CD14-positive monocyte (primary cell): ENCODE measurements around the gene CACNA1C. TPM values are rescaled to one million over a fixed set of nuclear protein-coding genes. Genes with fewer than 3 reads are reported as not detected.

Source experiments
- DNase-seq, 3 donors: peaks; one replicate each; pipeline ENCODE4 v3.0.0-alpha.2; 2011 to 2022
- H2AFZ ChIP-seq: 2 replicates; pipeline ENCODE4 v1.6.0; 2012; ENCODE audit warnings: mild to moderate bottlenecking, low read depth, low read length, inconsistent platforms; ENCODE audit not compliant: insufficient read depth, poor library complexity, severe bottlenecking
- H3K27ac ChIP-seq, 2 donors: 1 replicate in 1 of 2; 2 replicates in 1 of 2; pipeline ENCODE4 v1.5.1; 2012 to 2013; ENCODE audit warnings: low read length in 2 of 2, control low read depth in 1 of 2, inconsistent platforms in 1 of 2, low read depth in 1 of 2, mild to moderate bottlenecking in 1 of 2
- H3K27me3 ChIP-seq, 2 donors: one replicate each; pipeline versions ENCODE4 v1.6.0 to v1.6.1; 2011 to 2013; ENCODE audit warnings: low read length in 2 of 2; ENCODE audit not compliant: control insufficient read depth in 2 of 2, insufficient read depth in 2 of 2
- H3K36me3 ChIP-seq, 2 donors: replicated peaks in 1 of 2; 1 replicate in 1 of 2; 2 replicates in 1 of 2; pipeline versions ENCODE4 v1.5.1 to v1.6.1; 2012 to 2013; ENCODE audit warnings: low read length in 2 of 2, control low read depth in 1 of 2, inconsistent platforms in 1 of 2, mild to moderate bottlenecking in 1 of 2; ENCODE audit not compliant: insufficient read depth in 2 of 2, control insufficient read depth in 1 of 2
- H3K4me1 ChIP-seq, 2 donors: 1 replicate in 1 of 2; 2 replicates in 1 of 2; pipeline versions ENCODE4 v1.5.1 to v1.6.1; 2012 to 2013; ENCODE audit warnings: low read length in 2 of 2, control low read depth in 1 of 2, inconsistent platforms in 1 of 2, mild to moderate bottlenecking in 1 of 2, moderate library complexity in 1 of 2; ENCODE audit not compliant: insufficient read depth in 2 of 2, control insufficient read depth in 1 of 2
- H3K4me2 ChIP-seq: replicated peaks from 2 replicates; pipeline ENCODE3; 2012; ENCODE audit warnings: low read length, moderate library complexity, mild to moderate bottlenecking; ENCODE audit not compliant: poor library complexity, severe bottlenecking; ENCODE audit errors: extremely low read depth
- H3K4me3 ChIP-seq, 3 experiments: fragments of 200-600 bp in 1 of 3; sonication (generic) in 1 of 3; replicated peaks in 1 of 3; 1 replicate in 2 of 3; 2 replicates in 1 of 3; pipeline ENCODE4 v1.5.1; 2011 to 2013; ENCODE audit warnings: low read length in 3 of 3, mild to moderate bottlenecking in 3 of 3, control low read depth in 2 of 3, low read depth in 2 of 3, inconsistent platforms in 1 of 3, moderate library complexity in 1 of 3
- H3K79me2 ChIP-seq: 2 replicates; pipeline ENCODE4 v1.6.0; 2012; ENCODE audit warnings: mild to moderate bottlenecking, control low read depth, inconsistent platforms, low read length, moderate library complexity; ENCODE audit not compliant: insufficient read depth
- H3K9ac ChIP-seq: 2 replicates; pipeline ENCODE4 v1.6.0; 2017; ENCODE audit warnings: low read length, mild to moderate bottlenecking; ENCODE audit not compliant: insufficient read depth, poor library complexity, severe bottlenecking
- H3K9me3 ChIP-seq, 2 donors: replicated peaks in 1 of 2; 1 replicate in 1 of 2; 2 replicates in 1 of 2; pipeline versions ENCODE4 v1.5.1 to v1.6.1; 2012 to 2013; ENCODE audit warnings: low read length in 2 of 2, control low read depth in 1 of 2; ENCODE audit not compliant: control insufficient read depth in 1 of 2, insufficient read depth in 1 of 2
- H4K20me1 ChIP-seq: 2 replicates; pipeline ENCODE4 v1.6.0; 2012; ENCODE audit warnings: mild to moderate bottlenecking, low read length, control low read depth, moderate library complexity; ENCODE audit not compliant: insufficient read depth
- H3K27ac Mint-ChIP-seq, 7 donors: one replicate each; pipeline ENCODE4 v1.8.0; 2020; ENCODE audit warnings: mild to moderate bottlenecking in 7 of 7, mixed read lengths in 7 of 7, moderate library complexity in 6 of 7, inconsistent platforms in 2 of 7
- H3K27me3 Mint-ChIP-seq, 3 donors: one replicate each; pipeline ENCODE4 v1.8.0; 2021 to 2022; ENCODE audit warnings: low read depth in 3 of 3, mild to moderate bottlenecking in 3 of 3, mixed read lengths in 3 of 3, moderate library complexity in 3 of 3, inconsistent platforms in 1 of 3
- H3K36me3 Mint-ChIP-seq, 2 donors: one replicate each; pipeline ENCODE4 v1.8.0; 2020; ENCODE audit warnings: mixed read lengths in 2 of 2, inconsistent platforms in 1 of 2, mild to moderate bottlenecking in 1 of 2
- H3K4me1 Mint-ChIP-seq: one replicate; pipeline ENCODE4 v1.8.0; 2020; ENCODE audit warnings: mild to moderate bottlenecking, mixed read lengths
- H3K4me3 Mint-ChIP-seq, 2 donors: one replicate each; pipeline ENCODE4 v1.8.0; 2020; ENCODE audit warnings: mild to moderate bottlenecking in 2 of 2, mixed read lengths in 2 of 2, moderate library complexity in 1 of 2
- H3K9me3 Mint-ChIP-seq, 7 donors: one replicate each; pipeline ENCODE4 v1.8.0; 2020 to 2022; ENCODE audit warnings: mixed read lengths in 7 of 7, mild to moderate bottlenecking in 6 of 7, moderate library complexity in 6 of 7, inconsistent platforms in 2 of 7
- WGBS: methylation state at CpG from one replicate; pipeline ENCODE4 v1.1.5; 2013; ENCODE audit warnings: missing lambda C conversion rate; ENCODE audit not compliant: insufficient coverage; 5-methylcytosine and 5-hydroxymethylcytosine counted together
- intact Hi-C, 2 donors: fragments of 100-400 bp; cut with micrococcal nuclease; formaldehyde crosslinking; loops; one replicate each; pipeline versions ENCODE4 v1.15.0 to v1.15.1; 2023
- polyA plus RNA-seq, 3 donors: library from polyadenylated mRNA; depleted of rRNA in 1 of 3; unstranded in 2 of 3; stranded (reverse) in 1 of 3; fragments of 300-500 nt in 2 of 3; fragments of >200 nt in 1 of 3; fragmentation: Illumina TruSeq in 2 of 3; gene quantifications; 1 replicate in 2 of 3; 2 replicates in 1 of 3; pipeline ENCODE4 v1.2.3, GENCODE V29; 2012 to 2021
- TF ChIP-seq, protein P1 (sequence below): fragments of 200-600 bp; IDR thresholded peaks from one replicate; pipeline ENCODE4 v1.8.0; 2022; ENCODE audit warnings: antibody characterized with exemption, mild to moderate bottlenecking

The CACNA1C gene
- polyA plus RNA-seq, 3 donors: not detected

DNA sequence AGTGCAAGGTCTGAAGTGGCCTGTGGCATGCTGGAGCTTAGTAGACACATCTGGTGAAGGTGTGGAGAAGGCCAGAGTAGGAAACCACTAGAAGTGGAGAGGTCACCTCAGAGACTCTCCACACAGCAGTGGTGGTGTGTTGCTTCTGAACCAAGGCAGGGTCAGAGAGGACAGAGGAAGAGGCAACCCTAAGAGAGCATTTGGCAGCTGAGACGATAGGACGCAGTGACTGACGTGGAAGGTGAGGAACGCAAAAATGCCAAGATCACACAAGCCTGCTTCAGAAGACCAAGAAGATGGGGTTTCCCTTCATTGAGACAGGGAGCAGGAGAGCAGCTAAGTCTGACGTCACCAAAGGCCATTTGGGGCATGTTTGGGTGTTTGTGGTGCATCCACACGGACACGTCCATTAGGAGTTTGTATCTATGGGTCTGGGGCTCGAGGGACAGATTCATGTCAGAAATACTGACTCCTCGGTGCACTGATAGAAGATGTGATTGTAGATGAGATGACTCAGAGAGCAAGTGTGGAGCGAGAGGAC lies 338.1 kb downstream of the CACNA1C start:
- H3K4me1 ChIP-seq: no peaks in the 10 kb centered on the region
- H3K27ac ChIP-seq: no peak overlapping the region
- H3K9me3 ChIP-seq: no peaks in the 10 kb centered on the region
- Mint-ChIP-seq H3K27me3 (peaks cover 2 to 3% (median 3%) of the 10 kb centered on the region in 3 donors), H3K36me3 (no peaks in the 10 kb centered on the region), H3K9me3 (no peaks in the 10 kb centered on the region), H3K4me3 (no peak overlapping the region), H3K27ac (peak overlapping the region in 1 of 7 donors; percentile 13), H3K4me1 (no peaks in the 10 kb centered on the region)
- H3K79me2 ChIP-seq: no peaks in the 10 kb centered on the region
- H3K36me3 ChIP-seq: no peaks in the 10 kb centered on the region
- H3K27me3 ChIP-seq: no peaks in the 10 kb centered on the region
- no peak overlapping the region for H3K4me2 ChIP-seq
- no peak overlapping the region for H3K9ac ChIP-seq
- no peak overlapping the region for H2AFZ ChIP-seq
- TF ChIP-seq, protein P1, sequence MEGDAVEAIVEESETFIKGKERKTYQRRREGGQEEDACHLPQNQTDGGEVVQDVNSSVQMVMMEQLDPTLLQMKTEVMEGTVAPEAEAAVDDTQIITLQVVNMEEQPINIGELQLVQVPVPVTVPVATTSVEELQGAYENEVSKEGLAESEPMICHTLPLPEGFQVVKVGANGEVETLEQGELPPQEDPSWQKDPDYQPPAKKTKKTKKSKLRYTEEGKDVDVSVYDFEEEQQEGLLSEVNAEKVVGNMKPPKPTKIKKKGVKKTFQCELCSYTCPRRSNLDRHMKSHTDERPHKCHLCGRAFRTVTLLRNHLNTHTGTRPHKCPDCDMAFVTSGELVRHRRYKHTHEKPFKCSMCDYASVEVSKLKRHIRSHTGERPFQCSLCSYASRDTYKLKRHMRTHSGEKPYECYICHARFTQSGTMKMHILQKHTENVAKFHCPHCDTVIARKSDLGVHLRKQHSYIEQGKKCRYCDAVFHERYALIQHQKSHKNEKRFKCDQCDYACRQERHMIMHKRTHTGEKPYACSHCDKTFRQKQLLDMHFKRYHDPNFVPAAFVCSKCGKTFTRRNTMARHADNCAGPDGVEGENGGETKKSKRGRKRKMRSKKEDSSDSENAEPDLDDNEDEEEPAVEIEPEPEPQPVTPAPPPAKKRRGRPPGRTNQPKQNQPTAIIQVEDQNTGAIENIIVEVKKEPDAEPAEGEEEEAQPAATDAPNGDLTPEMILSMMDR: no peak
- no peak overlapping the region for H3K4me3 ChIP-seq
- no peak for DNase-seq
- 97% methylated on average over 8 of the region's 10 CpGs for WGBS
- H4K20me1 ChIP-seq: no peaks in the 10 kb centered on the region
- intact Hi-C loops: no loop called here

DNA sequence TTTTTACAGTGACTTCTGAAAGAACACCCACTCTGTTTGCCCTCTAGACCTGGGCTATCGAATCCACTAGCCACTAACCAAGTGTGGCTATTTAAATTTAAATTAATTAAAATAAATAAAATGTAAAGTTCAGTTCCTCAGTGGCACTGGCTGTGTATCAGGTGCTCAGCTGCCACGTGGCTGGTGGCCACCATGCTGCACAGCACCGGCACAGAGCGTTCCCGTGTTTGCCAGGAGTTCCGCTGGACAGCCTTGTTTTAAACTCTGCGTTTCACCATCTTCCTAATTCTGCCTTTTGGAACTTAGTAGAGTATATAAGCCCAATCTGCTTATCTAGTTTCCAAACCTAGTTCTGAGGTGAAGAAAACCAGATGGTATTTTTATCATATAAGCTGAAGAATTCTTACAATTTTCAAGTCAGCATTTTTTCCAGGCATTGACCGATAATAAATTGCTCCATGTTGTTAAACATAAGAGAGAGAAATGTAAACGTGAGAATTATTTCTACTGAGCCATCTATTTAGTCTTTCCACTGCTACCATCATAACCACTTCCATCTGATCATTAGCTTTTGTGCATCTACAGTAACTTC lies 339.0 kb downstream of the CACNA1C start:
- Histone ChIP-seq H3K4me1 (no peaks in the 10 kb centered on the region), H3K36me3 (no peaks in the 10 kb centered on the region), H3K27ac (no peak overlapping the region), H2AFZ (no peak overlapping the region), H3K9ac (no peak overlapping the region), H3K4me3 (no peak overlapping the region), H3K9me3 (no peaks in the 10 kb centered on the region), H3K4me2 (no peak overlapping the region), H3K27me3 (no peaks in the 10 kb centered on the region), H4K20me1 (no peaks in the 10 kb centered on the region), H3K79me2 (no peaks in the 10 kb centered on the region)
- peaks cover 2 to 3% (median 3%) of the 10 kb centered on the region in 3 donors for H3K27me3 Mint-ChIP-seq
- no peaks in the 10 kb centered on the region for H3K36me3 Mint-ChIP-seq
- intact Hi-C loops: no loop called here
- H3K4me1 Mint-ChIP-seq: no peaks in the 10 kb centered on the region
- no peak for DNase-seq
- TF ChIP-seq, protein P1: no peak
- H3K27ac Mint-ChIP-seq: no peak overlapping the region
- no peaks in the 10 kb centered on the region for H3K9me3 Mint-ChIP-seq
- 100% methylated on average over 2 of the region's 9 CpGs for whole genome bisulfite sequencing
- H3K4me3 Mint-ChIP-seq: no peak overlapping the region
